K562 (cell line): ENCODE measurements around the gene PPM1L. TPM values are rescaled to one million over a fixed set of nuclear protein-coding genes. Genes with fewer than 3 reads are reported as not detected.

Experiments used
- ATAC-seq: fragments of 200-7000 bp; cut with Tn5 transposase; 3 replicates; pipeline ENCODE4 v1.9.1; 2020; ENCODE audit warnings: moderate library complexity
- BruUV-seq: library from RNA; stranded (reverse); fragments of 400-500 nt; replicated peaks from 2 replicates; lab custom pipeline; 2021; lab: Mats Ljungman, UMichigan
- CTCF ChIA-PET: fragments of 300-600 bp; formaldehyde crosslinking; extraction: SDS; loops from one replicate; lab custom pipeline; 2021; ENCODE audit warnings: low intra/inter-chr PET ratio; lab: Yijun Ruan, JAX
- POLR2A ChIA-PET: fragments of 300-600, 350-650 bp; sonication (Branson Sonifier 250); formaldehyde crosslinking; extraction: SDS; loops from one replicate; lab custom pipeline; 2021; ENCODE audit warnings: antibody characterized with exemption, inconsistent platforms; lab: Yijun Ruan, JAX
- DNase-seq, 4 experiments: peaks; one replicate each; pipeline versions ENCODE4 v3.0.0 to v3.0.0-alpha.2; 2011 to 2018; ENCODE audit warnings: low spot score in 3 of 4, mixed read lengths in 3 of 4; ENCODE audit errors: extremely low read depth in 1 of 4
- FAIRE-seq: peaks from 2 replicates; lab custom pipeline; 2011; peaks lifted over from hg19 to GRCh38; lab: Jason Lieb, UNC
- H2AFZ ChIP-seq: 2 replicates; pipeline ENCODE4 v1.6.0; 2011; ENCODE audit warnings: low read depth, low read length, control low read depth, inconsistent platforms
- H3K27ac ChIP-seq: fragments of 200-600 bp; 3 replicates; pipeline ENCODE4 v1.8.0; 2011; ENCODE audit warnings: low read depth, mild to moderate bottlenecking, control low read depth, inconsistent platforms, low read length, moderate library complexity, mixed read lengths; ENCODE audit errors: extremely low read depth
- H3K27me3 ChIP-seq, 2 experiments: fragments of 300-600 bp in 1 of 2; 2 replicates in 1 of 2; 3 replicates in 1 of 2; pipeline versions ENCODE4 v1.6.0 to v1.8.0; 2011; ENCODE audit warnings: inconsistent platforms in 2 of 2, low read length in 2 of 2, mild to moderate bottlenecking in 1 of 2, mixed read lengths in 1 of 2, moderate library complexity in 1 of 2; ENCODE audit not compliant: control insufficient read depth in 2 of 2, insufficient read depth in 2 of 2
- H3K36me3 ChIP-seq: fragments of 300-600 bp; 3 replicates; pipeline ENCODE4 v1.8.0; 2011; ENCODE audit warnings: mild to moderate bottlenecking, low read length, inconsistent platforms; ENCODE audit not compliant: control insufficient read depth, insufficient read depth
- H3K4me1 ChIP-seq, 2 experiments: fragments of 200-600 bp in 1 of 2; replicated peaks in 1 of 2; 2 replicates in 1 of 2; 3 replicates in 1 of 2; pipeline versions ENCODE4 v1.5.1 to v1.8.0; 2011; ENCODE audit warnings: inconsistent platforms in 2 of 2, low read length in 2 of 2, mild to moderate bottlenecking in 1 of 2, mixed read lengths in 1 of 2, moderate library complexity in 1 of 2; ENCODE audit not compliant: control insufficient read depth in 2 of 2, insufficient read depth in 2 of 2
- H3K4me2 ChIP-seq: 2 replicates; pipeline ENCODE4 v1.6.1; 2011; ENCODE audit warnings: low read length, control low read depth, inconsistent platforms, mixed read lengths; ENCODE audit not compliant: insufficient read depth
- H3K4me3 ChIP-seq: fragments of 200-600 bp; sonication (generic), shearing (Covaris generic); 2 replicates; pipeline ENCODE4 v1.5.1; 2016; ENCODE audit warnings: control low read depth, inconsistent platforms
- H3K79me2 ChIP-seq: fragments of 200-600 bp; 3 replicates; pipeline ENCODE4 v1.8.0; 2011; ENCODE audit warnings: low read length, inconsistent platforms; ENCODE audit not compliant: control insufficient read depth, insufficient read depth
- H3K9ac ChIP-seq, 2 experiments: 2 replicates each; pipeline versions ENCODE4 v1.6.0 to v1.6.1; 2011; ENCODE audit warnings: low read depth in 2 of 2, low read length in 2 of 2, control low read depth in 1 of 2, inconsistent platforms in 1 of 2, mild to moderate bottlenecking in 1 of 2, mixed read lengths in 1 of 2; ENCODE audit not compliant: insufficient read depth in 1 of 2
- H3K9me1 ChIP-seq: one replicate; pipeline ENCODE4 v1.6.0; 2011; ENCODE audit warnings: inconsistent platforms, mild to moderate bottlenecking, low read length, moderate library complexity; ENCODE audit not compliant: control insufficient read depth, insufficient read depth
- H3K9me3 ChIP-seq: replicated peaks from 2 replicates; pipeline ENCODE4 v1.5.1; 2011; ENCODE audit warnings: low read depth, low read length, inconsistent platforms; ENCODE audit not compliant: control insufficient read depth, insufficient read depth
- H4K20me1 ChIP-seq: replicated peaks from 2 replicates; pipeline ENCODE4 v1.6.1; 2011; ENCODE audit warnings: low read length, inconsistent platforms, mixed read lengths; ENCODE audit not compliant: control insufficient read depth, insufficient read depth
- MIER1 ChIP-seq: fragments of 450-650 bp; IDR thresholded peaks from 2 replicates; pipeline ENCODE4 v1.6.1; 2016; ENCODE audit warnings: antibody characterized with exemption, mild to moderate bottlenecking, low read depth
- MYNN ChIP-seq, 2 experiments: sonication (generic); formaldehyde crosslinking in 1 of 2; IDR thresholded peaks; 2 replicates each; pipeline versions ENCODE4 v1.5.0 to v1.6.1; 2016 to 2020; ENCODE audit warnings: antibody characterized with exemption in 1 of 2, missing genetic modification reagents in 1 of 2
- NR2F6 ChIP-seq: fragments of 450-650 bp; formaldehyde crosslinking; IDR thresholded peaks from 2 replicates; pipeline ENCODE4 v1.4.0; 2020; ENCODE audit warnings: mild to moderate bottlenecking
- RAD51 ChIP-seq: fragments of 450-650 bp; IDR thresholded peaks from 2 replicates; pipeline ENCODE4 v1.7.1; 2016; ENCODE audit warnings: low read depth, mild to moderate bottlenecking, borderline replicate concordance
- ZNF324 ChIP-seq: fragments of 250-450 bp; sonication (Bioruptor Pico); IDR thresholded peaks from 2 replicates; pipeline ENCODE4 v1.4.0; 2020; ENCODE audit warnings: mild to moderate bottlenecking
- ZNF347 ChIP-seq: fragments of 450-650 bp; formaldehyde crosslinking; IDR thresholded peaks from 2 replicates; pipeline ENCODE4 v1.4.0; 2020; ENCODE audit warnings: low read depth, mild to moderate bottlenecking, moderate library complexity
- ZNF76 ChIP-seq: fragments of 250-450 bp; sonication (Bioruptor Pico); IDR thresholded peaks from 2 replicates; pipeline ENCODE4 v1.4.0; 2020; ENCODE audit warnings: mild to moderate bottlenecking, moderate library complexity, borderline replicate concordance
- WGBS: fragments of 100-300 bp; shearing (Covaris generic); methylation state at CpG from one replicate; pipeline ENCODE4 v1.1.6; 2016; ENCODE audit warnings: low coverage, mixed read lengths; ENCODE audit not compliant: insufficient coverage; ENCODE audit errors: missing lambda C conversion rate; 5-methylcytosine and 5-hydroxymethylcytosine counted together
- in situ Hi-C: fragments of 300-500 bp; cut with MboI; formaldehyde crosslinking; loops from 4 replicates; pipeline ENCODE4 v1.15.0; 2018; ENCODE audit warnings: inconsistent platforms, mixed read lengths
- intact Hi-C: fragments of 100-400 bp; cut with micrococcal nuclease; formaldehyde crosslinking; loops from 2 replicates; pipeline ENCODE4 v1.14.2; 2022
- polyA plus RNA-seq, 8 experiments: library from polyadenylated mRNA; depleted of rRNA in 4 of 8; stranded (reverse) in 5 of 8; unstranded in 3 of 8; fragments of >200 nt; fragmentation: Nextera tagmentation in 2 of 8; fragmentation: Illumina TruSeq in 1 of 8; extraction: Ambion mirVana in 2 of 8; extraction: Trizol in 1 of 8; gene quantifications; 2 replicates each; pipeline versions ENCODE4 v1.2.1 to v1.2.3, GENCODE V29; 2011 to 2014; ENCODE audit warnings: inconsistent platforms in 1 of 8, missing spikeins in 1 of 8
- total RNA-seq, 7 experiments: library from RNA; depleted of rRNA in 6 of 7; stranded (reverse); fragments of >200 nt in 6 of 7; fragmentation: Illumina TruSeq in 2 of 7; extraction: Trizol in 2 of 7; gene quantifications; 2 replicates each; pipeline versions ENCODE4 v1.2.1 to v1.2.3, GENCODE V29; 2011 to 2021; ENCODE audit warnings: low replicate concordance in 1 of 7
- TF ChIP-seq, protein P1 (sequence below), 2 experiments: fragments of 450-650 bp in 1 of 2; IDR thresholded peaks; 2 replicates each; pipeline ENCODE4 v1.6.1; 2011 to 2017; ENCODE audit warnings: low read depth in 2 of 2, antibody characterized with exemption in 1 of 2, borderline replicate concordance in 1 of 2, low read length in 1 of 2, mild to moderate bottlenecking in 1 of 2, mixed read lengths in 1 of 2; ENCODE audit not compliant: control insufficient read depth in 1 of 2
- TF ChIP-seq, protein P2 (sequence below), 2 experiments: IDR thresholded peaks; 2 replicates each; pipeline ENCODE4 v1.6.1; 2012; ENCODE audit warnings: improper control_type of control experiment in 2 of 2, low read depth in 2 of 2, low read length in 2 of 2, borderline replicate concordance in 1 of 2
- TF ChIP-seq, protein P3 (sequence below): fragments of 450-650 bp; formaldehyde crosslinking; IDR thresholded peaks from 2 replicates; pipeline ENCODE4 v1.4.0; 2020; ENCODE audit warnings: mild to moderate bottlenecking, moderate library complexity
- TF ChIP-seq, protein P4 (sequence below), 2 experiments: fragments of 450-650 bp in 1 of 2; sonication (generic) in 1 of 2; formaldehyde crosslinking; conservative IDR thresholded peaks; 2 replicates each; pipeline versions ENCODE4 v1.4.0 to v1.8.1; 2020 to 2022; ENCODE audit warnings: mild to moderate bottlenecking in 1 of 2, missing genetic modification reagents in 1 of 2

Gene PPM1L
- total and polyA plus RNA-seq, 9 of the 15 experiments (the other 6 are each of a cell fraction or from before 2014, with no cell fraction given) = 0.01 to 0.41 (median 0.14) TPM

DNA sequence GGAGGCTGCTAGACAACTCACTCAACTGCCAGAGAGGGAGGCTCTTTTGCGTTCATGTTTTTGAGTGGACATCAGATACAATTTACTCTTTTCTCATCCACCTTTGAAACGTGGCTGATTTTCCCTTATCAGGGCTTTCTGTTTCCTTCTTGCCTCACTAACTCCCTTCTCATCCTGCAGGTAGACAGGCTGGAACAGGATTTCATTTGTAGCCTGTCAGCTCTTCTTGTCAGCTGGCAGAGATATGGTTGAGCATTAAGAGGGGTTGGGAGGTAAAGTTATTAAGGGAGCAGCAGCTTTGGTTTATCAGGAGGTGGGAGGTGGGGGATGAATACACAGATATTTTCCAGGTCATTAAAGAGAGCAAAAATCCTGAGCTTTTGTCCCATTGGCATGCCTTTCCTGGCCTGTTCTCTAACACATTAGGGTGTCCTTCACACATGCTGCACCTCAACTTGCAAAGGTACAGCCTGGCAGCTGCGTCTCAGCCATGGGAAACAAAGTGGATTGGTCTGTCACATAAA lies 73.5 kb downstream of the PPM1L start:
- no TSS peak for BruUV-seq
- in situ Hi-C loops (no loop called here), intact Hi-C loops (no loop called here)
- H3K4me3 ChIP-seq = no peak overlapping the region
- H3K9me3 ChIP-seq = no peaks in the 10 kb centered on the region
- no peaks in the 10 kb centered on the region for H3K36me3 ChIP-seq
- H4K20me1 ChIP-seq = no peaks in the 10 kb centered on the region
- DNase-seq = no peak
- H3K27me3 ChIP-seq = no peaks in the 10 kb centered on the region
- WGBS = 2% methylated on average over 3 of the region's 3 CpGs
- H3K4me1 ChIP-seq = no peaks in the 10 kb centered on the region
- no peaks in the 10 kb centered on the region for H3K9me1 ChIP-seq
- ATAC-seq = no peak
- FAIRE-seq = no peak
- CTCF ChIA-PET = no interaction called here
- no peak overlapping the region for H3K4me2 ChIP-seq
- POLR2A ChIA-PET = interaction anchor here (0.6 to 0.8 kb wide), 2 partner anchors 11 to 73 kb away, joined by 3 to 4 read pairs; partner anchors contain the start of gene PPM1L
- H2AFZ ChIP-seq = no peak overlapping the region
- H3K9ac ChIP-seq = no peak overlapping the region
- no peak overlapping the region for H3K27ac ChIP-seq
- no peaks in the 10 kb centered on the region for H3K79me2 ChIP-seq
- TF ChIP-seq RAD51 = no peak
- no peak for TF ChIP-seq ZNF76
- TF ChIP-seq ZNF324 (CRISPR knock-in tag) = no peak
- TF ChIP-seq MYNN (IDR thresholded peaks at IDR 0.05) = no peak
- no peak for TF ChIP-seq MYNN (CRISPR knock-in tag; IDR thresholded peaks at IDR 0.05)
- TF ChIP-seq, protein P1, sequence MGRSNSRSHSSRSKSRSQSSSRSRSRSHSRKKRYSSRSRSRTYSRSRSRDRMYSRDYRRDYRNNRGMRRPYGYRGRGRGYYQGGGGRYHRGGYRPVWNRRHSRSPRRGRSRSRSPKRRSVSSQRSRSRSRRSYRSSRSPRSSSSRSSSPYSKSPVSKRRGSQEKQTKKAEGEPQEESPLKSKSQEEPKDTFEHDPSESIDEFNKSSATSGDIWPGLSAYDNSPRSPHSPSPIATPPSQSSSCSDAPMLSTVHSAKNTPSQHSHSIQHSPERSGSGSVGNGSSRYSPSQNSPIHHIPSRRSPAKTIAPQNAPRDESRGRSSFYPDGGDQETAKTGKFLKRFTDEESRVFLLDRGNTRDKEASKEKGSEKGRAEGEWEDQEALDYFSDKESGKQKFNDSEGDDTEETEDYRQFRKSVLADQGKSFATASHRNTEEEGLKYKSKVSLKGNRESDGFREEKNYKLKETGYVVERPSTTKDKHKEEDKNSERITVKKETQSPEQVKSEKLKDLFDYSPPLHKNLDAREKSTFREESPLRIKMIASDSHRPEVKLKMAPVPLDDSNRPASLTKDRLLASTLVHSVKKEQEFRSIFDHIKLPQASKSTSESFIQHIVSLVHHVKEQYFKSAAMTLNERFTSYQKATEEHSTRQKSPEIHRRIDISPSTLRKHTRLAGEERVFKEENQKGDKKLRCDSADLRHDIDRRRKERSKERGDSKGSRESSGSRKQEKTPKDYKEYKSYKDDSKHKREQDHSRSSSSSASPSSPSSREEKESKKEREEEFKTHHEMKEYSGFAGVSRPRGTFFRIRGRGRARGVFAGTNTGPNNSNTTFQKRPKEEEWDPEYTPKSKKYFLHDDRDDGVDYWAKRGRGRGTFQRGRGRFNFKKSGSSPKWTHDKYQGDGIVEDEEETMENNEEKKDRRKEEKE (IDR thresholded peaks at IDR 0.05; ENCODE audit: borderline replicate concordance in 1 of 2, control insufficient read depth in 1 of 2, low read depth in 2 of 2, low read length in 1 of 2) = no peak
- no peak for TF ChIP-seq NR2F6 (CRISPR knock-in tag)
- TF ChIP-seq ZNF347 (CRISPR knock-in tag) = no peak
- TF ChIP-seq, protein P2, sequence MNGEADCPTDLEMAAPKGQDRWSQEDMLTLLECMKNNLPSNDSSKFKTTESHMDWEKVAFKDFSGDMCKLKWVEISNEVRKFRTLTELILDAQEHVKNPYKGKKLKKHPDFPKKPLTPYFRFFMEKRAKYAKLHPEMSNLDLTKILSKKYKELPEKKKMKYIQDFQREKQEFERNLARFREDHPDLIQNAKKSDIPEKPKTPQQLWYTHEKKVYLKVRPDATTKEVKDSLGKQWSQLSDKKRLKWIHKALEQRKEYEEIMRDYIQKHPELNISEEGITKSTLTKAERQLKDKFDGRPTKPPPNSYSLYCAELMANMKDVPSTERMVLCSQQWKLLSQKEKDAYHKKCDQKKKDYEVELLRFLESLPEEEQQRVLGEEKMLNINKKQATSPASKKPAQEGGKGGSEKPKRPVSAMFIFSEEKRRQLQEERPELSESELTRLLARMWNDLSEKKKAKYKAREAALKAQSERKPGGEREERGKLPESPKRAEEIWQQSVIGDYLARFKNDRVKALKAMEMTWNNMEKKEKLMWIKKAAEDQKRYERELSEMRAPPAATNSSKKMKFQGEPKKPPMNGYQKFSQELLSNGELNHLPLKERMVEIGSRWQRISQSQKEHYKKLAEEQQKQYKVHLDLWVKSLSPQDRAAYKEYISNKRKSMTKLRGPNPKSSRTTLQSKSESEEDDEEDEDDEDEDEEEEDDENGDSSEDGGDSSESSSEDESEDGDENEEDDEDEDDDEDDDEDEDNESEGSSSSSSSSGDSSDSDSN (IDR thresholded peaks at IDR 0.05; ENCODE audit: borderline replicate concordance in 1 of 2, low read depth in 2 of 2, low read length in 2 of 2) = no peak
- TF ChIP-seq MIER1 = no peak
- TF ChIP-seq, protein P3, sequence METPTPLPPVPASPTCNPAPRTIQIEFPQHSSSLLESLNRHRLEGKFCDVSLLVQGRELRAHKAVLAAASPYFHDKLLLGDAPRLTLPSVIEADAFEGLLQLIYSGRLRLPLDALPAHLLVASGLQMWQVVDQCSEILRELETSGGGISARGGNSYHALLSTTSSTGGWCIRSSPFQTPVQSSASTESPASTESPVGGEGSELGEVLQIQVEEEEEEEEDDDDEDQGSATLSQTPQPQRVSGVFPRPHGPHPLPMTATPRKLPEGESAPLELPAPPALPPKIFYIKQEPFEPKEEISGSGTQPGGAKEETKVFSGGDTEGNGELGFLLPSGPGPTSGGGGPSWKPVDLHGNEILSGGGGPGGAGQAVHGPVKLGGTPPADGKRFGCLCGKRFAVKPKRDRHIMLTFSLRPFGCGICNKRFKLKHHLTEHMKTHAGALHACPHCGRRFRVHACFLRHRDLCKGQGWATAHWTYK (CRISPR knock-in tag) = no peak
- TF ChIP-seq, protein P4, sequence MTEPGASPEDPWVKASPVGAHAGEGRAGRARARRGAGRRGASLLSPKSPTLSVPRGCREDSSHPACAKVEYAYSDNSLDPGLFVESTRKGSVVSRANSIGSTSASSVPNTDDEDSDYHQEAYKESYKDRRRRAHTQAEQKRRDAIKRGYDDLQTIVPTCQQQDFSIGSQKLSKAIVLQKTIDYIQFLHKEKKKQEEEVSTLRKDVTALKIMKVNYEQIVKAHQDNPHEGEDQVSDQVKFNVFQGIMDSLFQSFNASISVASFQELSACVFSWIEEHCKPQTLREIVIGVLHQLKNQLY (CRISPR knock-in tag; conservative IDR thresholded peaks at IDR 0.05) = no peak
